Skeletal muscle satellite cell (primary cell): ENCODE results near the gene TM9SF2.
A peak's percentile ranks its signal among the peaks of the same experiment; 100 is the strongest.

ENCODE experiments used
- H3K27me3 ChIP-seq: 2 replicates; pipeline ENCODE4 v1.7.0; 2013; ENCODE audit warnings: low read length; ENCODE audit not compliant: control insufficient read depth, insufficient read depth
- H3K36me3 ChIP-seq: 2 replicates; pipeline ENCODE4 v1.7.0; 2013; ENCODE audit warnings: mild to moderate bottlenecking, control low read depth, low read length; ENCODE audit not compliant: insufficient read depth
- H3K4me1 ChIP-seq: 2 replicates; pipeline ENCODE4 v1.7.0; 2013; ENCODE audit warnings: low read length; ENCODE audit not compliant: control insufficient read depth, insufficient read depth
- H3K4me2 ChIP-seq: 2 replicates; pipeline ENCODE4 v1.7.0; 2013; ENCODE audit warnings: mild to moderate bottlenecking, low read length
- H3K4me3 ChIP-seq: 2 replicates; pipeline ENCODE4 v1.7.0; 2013; ENCODE audit warnings: low read length
- H3K9ac ChIP-seq: 2 replicates; pipeline ENCODE4 v1.7.0; 2013; ENCODE audit warnings: mild to moderate bottlenecking, low read depth, low read length, moderate library complexity
- H3K9me3 ChIP-seq: replicated peaks from 2 replicates; pipeline ENCODE4 v1.7.0; 2013; ENCODE audit warnings: mild to moderate bottlenecking, control low read depth, low read length

Gene TM9SF2

GRCh38 chr13:99587893-99588606 is 86.8 kb downstream of the TM9SF2 start:
- Histone ChIP-seq H3K9ac (no peak overlapping the region), H3K4me3 (no peak overlapping the region), H3K27me3 (peaks cover 5% of the 10 kb centered on the region), H3K9me3 (no peaks in the 10 kb centered on the region), H3K4me1 (peaks cover 14% of the 10 kb centered on the region), H3K4me2 (no peak overlapping the region), H3K36me3 (no peaks in the 10 kb centered on the region)

GRCh38 chr13:99589575-99589974 is 88.3 kb downstream of the TM9SF2 start:
- no peaks in the 10 kb centered on the region for H3K36me3 ChIP-seq
- no peaks in the 10 kb centered on the region for H3K9me3 ChIP-seq
- no peak overlapping the region for H3K4me3 ChIP-seq
- H3K27me3 ChIP-seq = peaks cover 9% of the 10 kb centered on the region
- no peak overlapping the region for H3K4me2 ChIP-seq
- peaks cover 14% of the 10 kb centered on the region for H3K4me1 ChIP-seq
- H3K9ac ChIP-seq = no peak overlapping the region

- Histone ChIP-seq H3K4me3 (no peak overlapping the region), H3K4me1 (peaks cover 14% of the 10 kb centered on the region), H3K9me3 (no peaks in the 10 kb centered on the region), H3K27me3 (peaks cover 16% of the 10 kb centered on the region), H3K9ac (no peak overlapping the region), H3K4me2 (peak overlapping the region; percentile 12), H3K36me3 (no peaks in the 10 kb centered on the region)
Measured at GRCh38 chr13:99590519-99591011, 89.3 kb downstream of the TM9SF2 start.

- H3K9ac ChIP-seq = no peak overlapping the region
- H3K4me2 ChIP-seq = no peak overlapping the region
- H3K4me3 ChIP-seq = no peak overlapping the region
- no peaks in the 10 kb centered on the region for H3K9me3 ChIP-seq
- H3K36me3 ChIP-seq = no peaks in the 10 kb centered on the region
- H3K4me1 ChIP-seq = peaks cover 2% of the 10 kb centered on the region
- H3K27me3 ChIP-seq = peaks cover 21% of the 10 kb centered on the region
Measured at GRCh38 chr13:99596180-99596579, 94.9 kb downstream of the TM9SF2 start.

- Histone ChIP-seq H3K4me1 (no peaks in the 10 kb centered on the region), H3K9ac (no peak overlapping the region), H3K27me3 (peaks cover 9% of the 10 kb centered on the region), H3K9me3 (no peaks in the 10 kb centered on the region), H3K4me3 (no peak overlapping the region), H3K4me2 (no peak overlapping the region), H3K36me3 (no peaks in the 10 kb centered on the region)
Measured at GRCh38 chr13:99600318-99600717, 99.0 kb downstream of the TM9SF2 start.

- Histone ChIP-seq H3K9me3 (no peaks in the 10 kb centered on the region), H3K4me2 (no peak overlapping the region), H3K9ac (no peak overlapping the region), H3K4me3 (no peak overlapping the region), H3K36me3 (no peaks in the 10 kb centered on the region), H3K27me3 (peaks cover 8% of the 10 kb centered on the region), H3K4me1 (peaks cover 8% of the 10 kb centered on the region)
Measured at GRCh38 chr13:99601535-99601934, 100.3 kb downstream of the TM9SF2 start.

- Histone ChIP-seq H3K36me3 (no peaks in the 10 kb centered on the region), H3K4me3 (no peak overlapping the region), H3K4me2 (no peak overlapping the region), H3K9me3 (no peaks in the 10 kb centered on the region), H3K4me1 (peaks cover 8% of the 10 kb centered on the region), H3K9ac (no peak overlapping the region), H3K27me3 (peaks cover 8% of the 10 kb centered on the region)
Measured at GRCh38 chr13:99604636-99605035, 103.4 kb downstream of the TM9SF2 start.

- peaks cover 8% of the 10 kb centered on the region for H3K4me1 ChIP-seq
- peak overlapping the region; percentile 61 for H3K9ac ChIP-seq
- H3K4me2 ChIP-seq = peak overlapping the region; percentile 86
- H3K36me3 ChIP-seq = no peaks in the 10 kb centered on the region
- H3K4me3 ChIP-seq = peak overlapping the region; percentile 91
- H3K9me3 ChIP-seq = no peaks in the 10 kb centered on the region
- H3K27me3 ChIP-seq = peaks cover 8% of the 10 kb centered on the region
Measured at GRCh38 chr13:99605420-99606323, 104.4 kb downstream of the TM9SF2 start.

GRCh38 chr13:99606324-99607066 is 105.2 kb downstream of the TM9SF2 start, which contains the start of gene CLYBL:
Gene CLYBL (plus strand): TSS chr13:99606690.
- peak within 1 kb of the TSS; percentile 79 for H3K9ac ChIP-seq
- no peaks in the 10 kb centered on the region for H3K36me3 ChIP-seq
- H3K4me3 ChIP-seq = peak within 1 kb of the TSS; percentile 91
- peaks cover 8% of the 10 kb centered on the region for H3K4me1 ChIP-seq
- peak within 1 kb of the TSS; percentile 93 for H3K4me2 ChIP-seq
- peaks cover under 1% of the 10 kb centered on the region for H3K27me3 ChIP-seq
- no peaks in the 10 kb centered on the region for H3K9me3 ChIP-seq

- H3K9me3 ChIP-seq = no peaks in the 10 kb centered on the region
- no peak overlapping the region for H3K9ac ChIP-seq
- no peak overlapping the region for H3K4me3 ChIP-seq
- no peak overlapping the region for H3K4me2 ChIP-seq
- no peaks in the 10 kb centered on the region for H3K27me3 ChIP-seq
- H3K4me1 ChIP-seq = peaks cover 8% of the 10 kb centered on the region
- no peaks in the 10 kb centered on the region for H3K36me3 ChIP-seq
Measured at GRCh38 chr13:99608345-99608744, 107.1 kb downstream of the TM9SF2 start.

- Histone ChIP-seq H3K4me3 (no peak overlapping the region), H3K4me2 (no peak overlapping the region), H3K9me3 (no peaks in the 10 kb centered on the region), H3K4me1 (peaks cover 4% of the 10 kb centered on the region), H3K9ac (no peak overlapping the region), H3K27me3 (no peaks in the 10 kb centered on the region), H3K36me3 (no peaks in the 10 kb centered on the region)
Measured at GRCh38 chr13:99610702-99611289, 109.5 kb downstream of the TM9SF2 start.
